ENCODE data around the gene MYLK2. TPM values are rescaled to one million over a fixed set of nuclear protein-coding genes. Genes with fewer than 3 reads are reported as not detected.

MYLK2 gene
- total RNA-seq, 1 experiment from 2014 or later = 0.74 TPM

- Histone ChIP-seq H4K8ac (replicated peaks; ENCODE audit: insufficient read length, low read depth, low read length) (no peak overlapping the region), H4K5ac (ENCODE audit: insufficient read length, low read depth, low read length) (no peak overlapping the region), H3K4ac (ENCODE audit: low read depth, low read length) (no peak overlapping the region), H2BK15ac (ENCODE audit: low read depth, low read length) (no peak overlapping the region), H3K9me3 (ENCODE audit: control insufficient read depth, low read depth, low read length) (no peaks in the 10 kb centered on the region), H3K79me2 (ENCODE audit: insufficient read depth, low read length) (no peaks in the 10 kb centered on the region), H2BK20ac (ENCODE audit: low read depth, low read length, poor library complexity, severe bottlenecking) (no peak overlapping the region), H3K79me1 (ENCODE audit: insufficient read depth, low read depth, low read length, poor library complexity, severe bottlenecking) (no peaks in the 10 kb centered on the region), H3K27ac (ENCODE audit: insufficient read length, low read depth, low read length) (no peak overlapping the region), H2AK5ac (ENCODE audit: insufficient read length, low read length) (no peak overlapping the region), H2AFZ (ENCODE audit: low read length) (no peak overlapping the region), H2BK5ac (ENCODE audit: insufficient read length, low read length) (no peak overlapping the region), H3T11ph (ENCODE audit: low read length) (no peak overlapping the region), H2BK12ac (ENCODE audit: insufficient read length, low read depth, low read length) (no peak overlapping the region), H3K4me1 (ENCODE audit: insufficient read depth, low read length) (no peaks in the 10 kb centered on the region; the same call in 1 of the 2 replicates), H3K23me2 (ENCODE audit: insufficient read length, low read depth, low read length, poor library complexity, severe bottlenecking) (no peaks in the 10 kb centered on the region), H3K9ac (ENCODE audit: extremely low read depth, insufficient read length, low read length) (no peak overlapping the region), H3K27me3 (ENCODE audit: insufficient read depth, low read length) (no peaks in the 10 kb centered on the region), H3K18ac (ENCODE audit: insufficient read length, low read depth, low read length) (no peak overlapping the region), H3K14ac (ENCODE audit: insufficient read depth, low read length) (no peak overlapping the region), H3K56ac (ENCODE audit: insufficient read length, low read depth, low read length) (no peak overlapping the region), H4K20me1 (ENCODE audit: control insufficient read depth, insufficient read depth, insufficient read length) (no peaks in the 10 kb centered on the region), H2BK120ac (ENCODE audit: low read depth, low read length, poor library complexity, severe bottlenecking) (no peak overlapping the region), H3K4me2 (ENCODE audit: insufficient read depth, insufficient read length, low read length) (no peak overlapping the region), H4K91ac (ENCODE audit: insufficient read length, low read depth, low read length) (no peak overlapping the region), H3K23ac (ENCODE audit: insufficient read length, low read depth, low read length) (no peak overlapping the region)
- Mint-ChIP-seq H3K27me3 (ENCODE audit: low read depth) (peaks cover 10% of the 10 kb centered on the region), H3K4me3 (no peak overlapping the region), H3K9me3 (no peaks in the 10 kb centered on the region), H3K4me1 (peaks cover 28 to 29% of the 10 kb centered on the region in 2 experiments), H3K27ac (no peak overlapping the region; a peak in 1 of 7 replicates), H3K36me3 (ENCODE audit: insufficient read depth in 1 of 3, low read depth in 3 of 3) (no peaks in the 10 kb centered on the region)
- TF ChIP-seq CTCF (conservative IDR thresholded peaks at IDR 0.05) = no peak
- no peak for DNase-seq
- no CpG with 5 or more reads among the region's 6 CpGs for WGBS (ENCODE audit: extremely low coverage, insufficient read length, low lambda C conversion rate)
Observed at GRCh38 chr20:31843288-31843687, 24.1 kb downstream of the MYLK2 start.

Data from H9 (cell line).